ENCODE results near the gene TNRC6A.
"Not testable (repeated sequence)": the region's sequence is repeated elsewhere in the genome, so short reads cannot be mapped to it uniquely, and the experiment has no call there.

The TNRC6A gene

GRCh38 chr16:24728891-24729242 lies 584 bp upstream of the TNRC6A start:
- no peak for DNase-seq

DNA sequence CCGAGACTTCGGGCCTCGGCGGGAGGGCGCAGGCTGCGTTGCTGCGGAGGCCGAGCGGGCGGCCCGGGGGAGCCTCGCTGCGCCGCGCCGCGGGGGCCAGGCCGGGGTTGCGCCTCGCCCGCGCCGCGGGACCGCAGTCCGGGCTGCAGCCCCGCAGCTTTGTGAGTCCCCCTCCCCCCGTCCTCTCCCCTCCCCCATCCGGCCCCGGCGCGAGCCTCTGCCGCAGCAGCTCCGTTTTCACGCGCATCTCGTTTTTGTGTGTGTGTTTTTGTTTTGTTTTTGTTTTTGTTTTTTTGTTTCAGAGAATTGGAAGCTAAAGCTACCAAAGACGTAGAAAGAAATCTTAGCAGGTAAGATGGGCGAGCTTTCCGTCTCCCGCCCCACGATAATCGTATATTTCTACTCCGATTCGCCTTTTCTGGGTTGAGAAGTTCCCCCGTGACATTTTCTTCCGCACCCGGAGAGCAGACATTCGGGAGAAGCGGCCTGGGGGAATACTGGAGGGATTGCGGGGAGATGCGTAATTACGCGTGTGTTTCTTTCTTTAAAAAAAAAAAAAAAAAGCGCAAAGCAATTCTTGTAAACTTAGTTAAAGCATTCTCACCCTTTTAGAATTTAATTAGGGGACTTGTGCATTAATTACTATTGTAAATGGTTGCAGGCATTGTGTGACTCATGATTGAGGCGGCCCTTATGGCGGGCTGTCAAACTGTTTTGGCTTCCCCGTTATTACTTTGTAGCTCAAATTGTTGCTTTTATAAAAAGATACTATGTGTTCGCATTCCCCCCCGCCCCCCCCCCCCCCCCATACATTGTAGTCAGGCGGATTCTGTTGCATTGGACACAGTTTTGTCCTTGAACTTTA lies 732 bp downstream of the TNRC6A start:
- DNase-seq, result no peak

DNA sequence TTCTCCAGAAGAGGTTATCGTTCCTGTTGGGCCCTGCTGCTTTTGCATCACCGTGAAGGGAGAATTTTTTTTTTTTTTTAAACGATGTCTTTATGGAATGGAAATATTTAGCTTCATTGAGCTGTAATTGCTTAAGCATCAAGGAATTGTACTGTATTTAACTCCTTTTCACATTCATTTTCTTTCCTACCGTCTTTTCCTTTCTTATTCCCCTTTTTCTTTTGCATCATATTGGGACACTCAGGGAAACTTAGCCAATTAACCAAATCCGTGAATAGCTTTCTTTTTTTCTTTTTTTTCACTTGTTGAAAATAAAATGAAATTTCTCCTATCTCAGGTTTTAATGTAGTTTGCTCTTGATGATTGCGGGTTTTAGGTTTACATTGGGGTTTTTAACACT lies 1.5 kb downstream of the TNRC6A start:
- DNase-seq, result no peak

DNA sequence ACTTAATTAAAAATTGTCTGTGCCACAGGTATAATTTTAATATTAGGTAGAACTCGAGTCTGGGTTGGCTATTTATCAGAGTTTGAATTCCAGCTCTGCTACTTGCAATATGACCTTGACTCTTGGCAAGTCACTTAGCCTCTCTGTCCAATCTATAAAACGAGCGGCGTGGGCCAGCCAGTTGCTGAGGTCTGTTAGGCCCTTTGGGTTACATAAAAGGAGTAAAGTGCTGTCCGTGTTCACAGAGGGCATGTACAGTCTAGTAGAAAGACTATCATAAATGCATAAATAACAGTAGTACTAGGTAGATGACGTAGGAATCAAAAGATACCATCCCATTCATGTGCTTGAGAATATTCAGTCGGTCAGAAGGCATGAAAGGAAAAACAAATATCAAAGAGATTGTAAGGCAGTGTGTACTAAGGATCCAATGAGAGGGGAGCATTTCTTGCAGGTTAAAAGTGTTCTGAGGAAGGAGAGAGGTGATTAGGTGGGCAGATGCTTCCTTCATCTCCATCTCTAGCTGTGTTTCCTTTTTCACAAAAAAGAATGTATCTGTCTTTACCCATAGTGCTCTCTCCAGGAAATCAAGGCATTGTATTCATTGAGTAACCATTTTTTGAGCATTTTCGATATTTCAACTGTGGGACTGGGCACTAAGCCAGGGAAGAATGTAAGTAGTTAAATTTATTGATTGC lies 2.4 kb downstream of the TNRC6A start:
- DNase-seq, result no peak

GRCh38 chr16:24734382-24734781 lies 4.9 kb downstream of the TNRC6A start:
- no peak for DNase-seq

GRCh38 chr16:24736758-24737157 lies 7.3 kb downstream of the TNRC6A start:
- no peak for DNase-seq

DNA sequence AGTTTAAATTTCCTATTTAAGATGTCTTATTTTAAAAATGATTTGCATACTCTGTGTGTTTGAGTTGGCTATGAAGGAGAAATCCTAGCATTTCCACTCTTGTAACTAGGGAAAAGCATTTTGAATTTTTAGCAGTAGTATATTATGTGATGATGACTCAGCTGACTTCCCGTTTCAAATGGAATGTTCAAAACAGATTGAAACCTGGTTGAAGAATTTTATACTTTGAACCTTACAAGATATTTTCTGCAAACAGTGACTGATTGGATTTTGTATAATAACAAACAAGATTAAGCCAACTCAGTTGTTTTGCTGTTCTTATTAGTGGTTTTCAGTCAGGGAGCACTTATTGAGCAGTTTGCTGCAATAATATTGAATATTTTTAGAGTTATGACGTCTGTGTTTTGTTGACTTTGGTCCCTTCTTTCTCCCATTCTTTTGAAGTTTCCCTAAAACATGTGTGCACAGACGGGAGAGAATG lies 8.0 kb downstream of the TNRC6A start:
- no peak for DNase-seq

GRCh38 chr16:24737916-24738594 lies 8.6 kb downstream of the TNRC6A start:
- no peak for DNase-seq

DNA sequence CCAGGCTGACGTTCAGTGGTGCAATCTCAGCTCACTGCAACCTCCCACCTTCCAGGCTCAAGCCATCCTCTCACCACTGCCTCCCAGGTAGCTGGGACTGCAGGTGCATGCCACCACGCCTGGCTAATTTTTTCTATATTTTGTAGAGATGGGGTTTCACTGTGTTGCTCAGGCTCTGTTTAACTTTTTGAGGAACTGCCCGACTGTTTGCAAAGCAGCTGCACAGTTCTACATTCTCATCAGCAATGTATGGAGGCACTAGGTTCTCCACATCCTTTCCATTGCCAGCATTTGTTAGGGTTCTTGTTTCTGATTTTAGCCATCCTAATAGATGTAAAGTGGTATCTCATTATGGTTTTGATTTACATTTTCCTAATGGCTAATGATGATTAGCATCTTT lies 9.4 kb downstream of the TNRC6A start:
- no peak for DNase-seq

GRCh38 chr16:24741862-24742261 lies 12.4 kb downstream of the TNRC6A start:
- DNase-seq, result no peak

DNA sequence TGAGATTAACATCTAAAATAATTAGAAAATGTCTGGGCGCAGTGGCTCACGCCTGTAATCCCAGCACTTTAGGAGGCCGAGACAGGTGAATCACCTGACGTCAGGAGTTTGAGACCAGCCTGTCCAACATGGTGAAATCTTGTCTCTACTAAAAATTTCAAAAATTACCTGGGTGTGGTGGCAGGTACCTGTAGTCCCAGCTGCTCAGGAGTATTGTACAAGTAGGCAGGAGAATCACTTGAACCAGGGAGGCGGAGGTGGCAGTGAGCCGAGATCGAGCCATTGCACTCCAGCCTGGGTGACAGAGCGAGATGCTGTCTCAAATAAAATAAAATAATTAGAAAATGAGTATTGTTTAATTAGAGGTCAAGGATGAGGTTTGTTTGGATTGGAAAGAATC lies 13.2 kb downstream of the TNRC6A start:
- DNase-seq, result not testable (repeated sequence)

DNA sequence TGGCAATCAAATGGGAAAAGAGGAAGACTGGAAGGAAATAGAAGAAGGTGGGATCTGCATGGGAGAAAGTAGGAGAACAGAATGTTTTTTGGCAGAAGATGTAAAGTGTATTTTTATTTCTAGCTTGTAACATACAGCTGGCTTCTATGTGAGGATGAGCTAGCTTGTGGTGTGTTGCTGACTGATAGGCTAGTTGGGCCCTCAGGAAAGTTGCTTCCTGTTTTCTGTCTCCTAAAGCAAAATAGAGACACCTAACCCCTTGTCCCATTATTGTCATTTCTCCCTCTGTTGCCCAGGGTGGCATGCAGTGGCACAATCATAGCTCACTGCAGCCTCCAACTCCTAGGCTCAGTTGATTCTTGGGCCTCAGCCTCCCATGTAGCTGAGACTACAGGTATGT lies 15.9 kb downstream of the TNRC6A start:
- no peak for DNase-seq

DNA sequence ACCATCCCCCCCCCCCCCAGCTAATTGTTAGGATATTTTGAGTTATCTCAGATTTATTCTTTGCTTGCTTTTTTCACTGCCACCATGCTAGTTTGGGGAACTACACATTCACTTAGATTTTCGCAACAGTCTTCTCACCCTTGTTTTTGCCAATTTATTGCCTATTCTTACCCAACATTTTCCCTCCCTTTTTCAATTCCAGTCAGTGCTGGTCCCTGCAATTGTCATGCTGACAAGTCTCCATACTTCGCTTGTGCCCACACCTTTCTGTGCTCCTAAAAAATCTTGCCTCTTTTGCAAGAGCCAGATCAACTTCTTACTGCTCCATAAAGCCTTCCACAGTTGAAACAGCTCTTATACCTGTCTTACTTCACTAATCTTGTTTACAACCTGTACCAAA lies 16.3 kb downstream of the TNRC6A start:
- DNase-seq, result no peak

- peak; percentile 86 for DNase-seq
These were observed 18.0 kb downstream of the TNRC6A start for GRCh38 chr16:24747441-24747840.

DNA sequence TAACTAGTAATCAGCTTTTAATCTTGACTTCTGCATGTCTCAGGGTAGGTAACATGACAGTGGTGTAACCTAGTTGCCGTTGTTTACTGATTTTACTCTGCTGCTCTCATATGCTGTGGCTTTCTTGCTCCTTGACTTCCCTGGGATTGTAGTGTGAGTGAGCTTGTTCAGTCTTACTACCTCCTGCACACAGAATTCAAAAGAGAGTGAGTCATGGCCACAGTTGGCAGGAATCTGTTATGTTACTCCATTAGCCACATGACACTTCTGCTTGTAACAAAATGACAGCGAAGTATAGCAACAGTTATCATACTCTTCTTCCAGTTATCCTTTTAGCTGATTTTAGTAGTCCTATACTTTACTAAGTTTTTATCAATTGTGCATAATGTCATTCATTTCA lies 18.8 kb downstream of the TNRC6A start:
- DNase-seq, result no peak

DNA sequence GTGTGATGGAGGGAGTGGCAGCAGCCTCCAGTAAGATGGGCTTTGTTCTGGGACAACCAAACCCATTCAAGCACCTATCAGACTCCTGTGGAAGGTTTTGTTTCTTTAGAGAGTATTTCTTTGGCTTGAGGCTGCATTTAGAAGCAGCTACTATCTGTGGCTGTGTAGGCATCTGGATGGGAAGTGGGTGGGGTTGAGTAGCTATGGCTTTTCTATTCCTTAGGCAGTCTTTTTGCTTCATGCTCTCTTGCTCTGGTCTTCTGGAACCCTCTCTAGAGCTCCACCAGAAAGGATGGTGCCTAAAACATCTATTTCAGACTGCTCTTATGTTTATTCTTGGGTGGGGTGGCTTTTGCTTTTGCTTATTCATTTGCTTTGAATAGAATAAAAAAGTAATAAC lies 19.9 kb downstream of the TNRC6A start:
- DNase-seq, result no peak

DNA sequence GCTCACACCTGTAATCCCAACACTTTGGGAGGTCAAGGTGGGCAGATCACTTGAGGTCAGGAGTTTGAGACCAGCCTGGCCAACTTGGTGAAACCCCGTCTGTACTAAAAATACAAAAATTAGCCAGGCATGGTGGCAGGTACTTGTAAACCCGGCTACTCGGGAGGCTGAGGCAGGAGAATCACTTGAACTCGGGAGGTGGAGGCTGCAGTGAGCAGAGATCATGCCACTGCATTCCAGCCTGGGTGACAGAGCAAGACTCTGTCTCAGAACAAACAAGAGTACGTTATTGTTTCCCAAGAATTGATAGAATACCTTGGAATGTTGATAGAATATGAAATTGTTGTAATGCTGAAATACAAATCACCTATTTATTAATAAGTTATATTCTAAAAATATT lies 20.4 kb downstream of the TNRC6A start:
- DNase-seq, result not testable (repeated sequence)

DNA sequence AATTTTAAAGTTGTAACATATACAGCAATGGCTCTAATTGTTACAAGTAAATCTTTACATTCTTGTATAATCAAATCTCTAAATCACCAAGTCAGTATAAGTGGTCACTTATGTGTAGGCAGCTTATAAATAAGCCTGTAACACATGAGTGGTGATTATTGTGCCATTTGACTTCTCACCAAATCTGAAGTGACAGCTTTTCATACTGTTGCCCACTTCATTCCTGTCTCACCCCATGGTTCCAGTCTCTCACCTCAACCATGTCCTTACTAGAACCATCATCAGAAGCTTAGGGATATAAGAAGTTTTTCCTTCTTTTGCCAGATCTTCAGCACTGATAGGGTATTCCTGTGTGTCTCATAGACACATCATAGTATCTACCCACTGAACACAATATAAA lies 23.5 kb downstream of the TNRC6A start:
- peak; percentile 12 for DNase-seq

GRCh38 chr16:24753437-24753836 lies 24.0 kb downstream of the TNRC6A start:
- no peak for DNase-seq

DNA sequence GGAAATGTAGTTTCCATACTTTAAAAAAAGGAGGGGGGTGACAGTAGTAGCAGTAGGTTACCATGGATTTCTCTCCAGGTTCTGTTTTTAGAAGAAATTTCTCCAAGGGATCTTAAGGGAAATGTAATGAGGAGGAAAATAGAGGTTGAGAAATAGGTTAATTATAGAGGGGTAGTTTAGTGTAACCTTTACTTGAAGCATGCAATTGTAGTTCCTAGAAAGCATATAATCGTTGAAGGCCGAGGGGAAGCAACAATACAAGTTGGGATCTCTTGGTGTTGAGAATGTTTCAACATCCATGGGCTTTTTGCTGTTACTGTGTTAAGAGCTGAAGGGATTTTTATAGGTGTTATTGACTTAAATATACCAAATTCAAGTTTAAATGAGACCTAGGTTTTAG lies 25.1 kb downstream of the TNRC6A start:
- DNase-seq, result no peak

- DNase-seq, result no peak
These were observed 25.9 kb downstream of the TNRC6A start for GRCh38 chr16:24755201-24755874.

- DNase-seq, result no peak
These were observed 28.9 kb downstream of the TNRC6A start for GRCh38 chr16:24758373-24758772.

DNA sequence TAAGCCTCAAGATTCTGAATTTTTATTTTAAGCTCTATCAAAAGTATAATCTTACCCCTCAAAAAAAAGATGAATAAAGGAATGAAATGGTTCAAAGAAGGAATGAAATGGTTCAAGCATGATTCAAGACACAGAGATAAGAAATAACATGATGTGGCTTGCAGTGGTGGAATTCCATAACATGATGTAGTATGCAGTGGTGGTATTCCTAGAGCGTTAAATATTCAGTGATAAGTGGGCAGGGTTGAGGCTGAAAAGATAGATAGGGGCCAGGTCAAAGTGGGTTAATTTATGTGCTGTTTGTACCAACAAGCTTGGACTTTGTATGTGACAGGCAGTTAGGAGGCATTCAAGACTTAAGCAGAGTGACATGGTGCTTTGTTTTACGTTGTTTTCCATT lies 29.6 kb downstream of the TNRC6A start:
- DNase-seq, result no peak

Measured in NCI-H187 treated with DMSO at 0.1 percent for 48 hours (cell line).